ENCODE results near the gene FXYD3. TPM values are rescaled to one million over a fixed set of nuclear protein-coding genes. Genes with fewer than 3 reads are reported as not detected.

FXYD3 gene
- total RNA-seq, 1 experiment from 2014 or later = 36.7 TPM

DNA sequence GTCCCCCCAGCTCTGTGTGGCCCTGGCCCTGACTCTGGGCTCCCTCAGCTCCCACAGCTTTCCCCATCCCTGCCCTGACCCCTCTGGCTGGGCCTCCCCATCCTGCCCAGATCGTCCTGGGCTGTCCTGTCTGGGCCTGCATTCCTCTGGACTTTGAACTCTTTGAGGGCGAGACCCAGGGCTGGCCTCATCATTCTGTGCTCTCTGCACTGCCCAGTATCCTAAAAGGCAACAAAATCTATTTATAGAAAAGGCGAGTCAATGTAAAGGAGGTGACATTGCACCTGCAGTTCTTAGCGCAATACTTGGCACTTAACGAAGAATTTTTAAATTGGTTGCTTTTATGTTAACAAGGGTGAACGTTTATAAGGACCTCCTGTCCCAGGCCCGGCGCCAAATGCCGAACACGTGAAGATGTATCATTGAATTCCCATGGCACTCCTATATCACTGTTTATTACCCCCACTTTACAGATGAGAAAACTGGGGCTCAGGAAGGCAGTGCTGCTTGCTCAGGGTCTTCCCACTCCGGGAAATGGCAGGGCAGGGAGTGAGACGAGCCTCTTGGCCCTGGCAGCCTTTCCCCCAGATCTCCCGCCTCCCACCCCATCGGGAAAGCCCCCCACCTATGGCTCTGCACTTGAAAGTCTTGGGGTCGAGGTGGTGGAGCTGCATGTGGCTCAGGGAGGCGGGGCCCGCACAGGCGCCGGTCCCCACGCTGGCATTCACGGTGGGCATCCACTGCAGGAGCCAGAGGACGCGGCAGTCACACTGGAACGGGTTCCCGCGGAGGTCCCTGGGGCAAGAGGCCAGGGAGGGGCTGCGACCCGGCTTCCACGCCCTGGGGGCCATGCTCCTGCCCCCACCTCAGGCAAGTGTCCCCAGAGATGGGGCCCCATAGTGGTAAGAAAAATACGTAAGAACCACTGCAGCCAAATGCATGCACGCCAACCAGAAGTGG, 15.4 kb downstream of the FXYD3 start:
- H3K9me3 Mint-ChIP-seq (ENCODE audit: unreplicated experiment) = no peaks in the 10 kb centered on the region
- no peaks in the 10 kb centered on the region for H3K36me3 ChIP-seq (ENCODE audit: control insufficient read depth, insufficient read depth, low read length)
- peaks cover 7% of the 10 kb centered on the region for H3K4me1 Mint-ChIP-seq (ENCODE audit: low read depth, unreplicated experiment)
- H3K4me3 Mint-ChIP-seq (ENCODE audit: unreplicated experiment) = no peak overlapping the region
- H3K4me1 ChIP-seq = peaks cover 14% of the 10 kb centered on the region; the same call in 1 of the 2 replicates
- intact Hi-C loops (cut with micrococcal nuclease; ENCODE audit: unreplicated experiment) = no loop called here
- CTCF ChIA-PET = no interaction called here
- DNase-seq = no peak
- H3K27me3 Mint-ChIP-seq (ENCODE audit: insufficient read depth, unreplicated experiment) = peaks cover 2% of the 10 kb centered on the region
- POLR2A ChIA-PET = no interaction called here
- no TSS peak for BruUV-seq (replicated peaks)
- TF ChIP-seq, protein P1, sequence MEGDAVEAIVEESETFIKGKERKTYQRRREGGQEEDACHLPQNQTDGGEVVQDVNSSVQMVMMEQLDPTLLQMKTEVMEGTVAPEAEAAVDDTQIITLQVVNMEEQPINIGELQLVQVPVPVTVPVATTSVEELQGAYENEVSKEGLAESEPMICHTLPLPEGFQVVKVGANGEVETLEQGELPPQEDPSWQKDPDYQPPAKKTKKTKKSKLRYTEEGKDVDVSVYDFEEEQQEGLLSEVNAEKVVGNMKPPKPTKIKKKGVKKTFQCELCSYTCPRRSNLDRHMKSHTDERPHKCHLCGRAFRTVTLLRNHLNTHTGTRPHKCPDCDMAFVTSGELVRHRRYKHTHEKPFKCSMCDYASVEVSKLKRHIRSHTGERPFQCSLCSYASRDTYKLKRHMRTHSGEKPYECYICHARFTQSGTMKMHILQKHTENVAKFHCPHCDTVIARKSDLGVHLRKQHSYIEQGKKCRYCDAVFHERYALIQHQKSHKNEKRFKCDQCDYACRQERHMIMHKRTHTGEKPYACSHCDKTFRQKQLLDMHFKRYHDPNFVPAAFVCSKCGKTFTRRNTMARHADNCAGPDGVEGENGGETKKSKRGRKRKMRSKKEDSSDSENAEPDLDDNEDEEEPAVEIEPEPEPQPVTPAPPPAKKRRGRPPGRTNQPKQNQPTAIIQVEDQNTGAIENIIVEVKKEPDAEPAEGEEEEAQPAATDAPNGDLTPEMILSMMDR (IDR thresholded peaks at IDR 0.05; ENCODE audit: insufficient read depth in 1 of 2, low read depth in 1 of 2, low read length in 1 of 2, severe bottlenecking in 1 of 2, unreplicated experiment in 1 of 2) = no peak
- H3K4me3 ChIP-seq (ENCODE audit: low read depth, low read length) = no peak overlapping the region
- H3K27me3 ChIP-seq (replicated peaks; ENCODE audit: control insufficient read depth, insufficient read depth, low read length) = no peaks in the 10 kb centered on the region
- H3K9me3 ChIP-seq = no peaks in the 10 kb centered on the region
- no peaks in the 10 kb centered on the region for H3K36me3 Mint-ChIP-seq (ENCODE audit: insufficient read depth, unreplicated experiment)
- no peak overlapping the region for H3K27ac Mint-ChIP-seq (ENCODE audit: unreplicated experiment)

DNA sequence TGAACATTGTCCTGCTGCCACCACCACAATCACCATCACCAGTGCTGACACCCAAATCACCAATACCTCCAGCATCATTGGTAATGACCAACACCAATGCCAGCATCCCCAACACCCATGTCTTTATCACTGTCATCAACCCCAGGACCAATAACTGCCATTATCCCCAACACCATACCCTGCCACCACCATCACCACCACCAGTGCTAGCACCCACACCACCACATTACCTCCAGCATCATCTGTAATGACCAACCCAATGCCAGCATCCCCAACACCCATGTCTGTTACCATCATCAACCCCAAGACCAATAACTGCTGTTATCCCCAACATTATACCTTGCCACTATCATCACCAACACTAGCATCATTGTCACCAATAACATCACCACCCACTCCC, 16.6 kb downstream of the FXYD3 start:
- TF ChIP-seq, protein P1 (IDR thresholded peaks at IDR 0.05; ENCODE audit: insufficient read depth in 1 of 2, low read depth in 1 of 2, low read length in 1 of 2, severe bottlenecking in 1 of 2, unreplicated experiment in 1 of 2) = no peak
- no peaks in the 10 kb centered on the region for H3K36me3 ChIP-seq (ENCODE audit: control insufficient read depth, insufficient read depth, low read length)
- Mint-ChIP-seq H3K4me3 (ENCODE audit: unreplicated experiment) (no peak overlapping the region), H3K27ac (ENCODE audit: unreplicated experiment) (no peak overlapping the region), H3K27me3 (ENCODE audit: insufficient read depth, unreplicated experiment) (peaks cover 2% of the 10 kb centered on the region), H3K36me3 (ENCODE audit: insufficient read depth, unreplicated experiment) (no peaks in the 10 kb centered on the region), H3K9me3 (ENCODE audit: unreplicated experiment) (no peaks in the 10 kb centered on the region), H3K4me1 (ENCODE audit: low read depth, unreplicated experiment) (peaks cover 7% of the 10 kb centered on the region)
- no peak overlapping the region for H3K4me3 ChIP-seq (ENCODE audit: low read depth, low read length)
- no TSS peak for BruUV-seq (replicated peaks)
- H3K27me3 ChIP-seq (replicated peaks; ENCODE audit: control insufficient read depth, insufficient read depth, low read length) = no peaks in the 10 kb centered on the region
- H3K9me3 ChIP-seq = no peaks in the 10 kb centered on the region
- H3K4me1 ChIP-seq = peaks cover 18% of the 10 kb centered on the region
- POLR2A ChIA-PET = no interaction called here
- CTCF ChIA-PET = no interaction called here
- intact Hi-C loops (cut with micrococcal nuclease; ENCODE audit: unreplicated experiment) = no loop called here
- no peak for DNase-seq

DNA sequence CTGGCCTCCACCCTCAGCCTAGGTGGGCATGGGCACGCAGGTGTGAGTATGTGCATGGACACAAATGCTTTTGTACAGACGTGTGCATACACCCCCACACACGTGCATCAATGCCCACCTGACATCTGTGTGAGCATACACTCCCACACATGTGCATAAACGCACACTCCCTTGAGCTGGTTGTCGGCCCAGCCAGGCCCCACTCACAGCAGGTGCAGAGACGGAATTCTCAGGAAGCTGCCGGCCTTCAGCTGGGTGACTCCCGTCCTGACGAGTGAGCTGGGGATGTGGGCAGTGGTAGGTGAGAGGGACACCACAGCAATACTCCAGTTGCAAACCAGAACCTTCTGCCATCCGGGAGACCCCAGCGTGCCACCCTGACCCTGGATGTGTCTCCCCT, 18.2 kb downstream of the FXYD3 start:
- CTCF ChIA-PET = interaction anchor here (1.6 kb wide), 1 partner anchor 19 kb away, joined by 6 read pairs; the partner anchor contains the start of gene FXYD3
- H3K4me3 Mint-ChIP-seq (ENCODE audit: unreplicated experiment) = no peak overlapping the region
- POLR2A ChIA-PET = no interaction called here
- no peak overlapping the region for H3K27ac Mint-ChIP-seq (ENCODE audit: unreplicated experiment)
- H3K27me3 ChIP-seq (replicated peaks; ENCODE audit: control insufficient read depth, insufficient read depth, low read length) = no peaks in the 10 kb centered on the region
- H3K4me1 Mint-ChIP-seq (ENCODE audit: low read depth, unreplicated experiment) = peaks cover 7% of the 10 kb centered on the region
- H3K9me3 Mint-ChIP-seq (ENCODE audit: unreplicated experiment) = no peaks in the 10 kb centered on the region
- no peaks in the 10 kb centered on the region for H3K36me3 Mint-ChIP-seq (ENCODE audit: insufficient read depth, unreplicated experiment)
- DNase-seq = no peak
- no peaks in the 10 kb centered on the region for H3K36me3 ChIP-seq (ENCODE audit: control insufficient read depth, insufficient read depth, low read length)
- H3K4me1 ChIP-seq = peaks cover 19% of the 10 kb centered on the region
- BruUV-seq (replicated peaks) = no TSS peak
- H3K4me3 ChIP-seq (ENCODE audit: low read depth, low read length) = peak overlapping the region; percentile 18
- H3K9me3 ChIP-seq = no peaks in the 10 kb centered on the region
- peaks cover 2% of the 10 kb centered on the region for H3K27me3 Mint-ChIP-seq (ENCODE audit: insufficient read depth, unreplicated experiment)
- TF ChIP-seq, protein P1 (IDR thresholded peaks at IDR 0.05; ENCODE audit: insufficient read depth in 1 of 2, low read depth in 1 of 2, low read length in 1 of 2, severe bottlenecking in 1 of 2, unreplicated experiment in 1 of 2) = no peak
- intact Hi-C loops (cut with micrococcal nuclease; ENCODE audit: unreplicated experiment) = no loop called here
